ENCODE measurements around the gene POLR3B.

- TF ChIP-seq CTCF (IDR thresholded peaks at IDR 0.05; ENCODE audit: low read depth, low read length, missing input control), result no peak
- no peak for TF ChIP-seq REST (IDR thresholded peaks at IDR 0.05)
- TF ChIP-seq EGR1 (IDR thresholded peaks at IDR 0.05; ENCODE audit: low read depth in 2 of 2), result no peak
- no peak for TF ChIP-seq ZBTB33 (IDR thresholded peaks at IDR 0.05)
- TF ChIP-seq YY1 (IDR thresholded peaks at IDR 0.05), result no peak
- no peak for TF ChIP-seq MAX (IDR thresholded peaks at IDR 0.05)
- TF ChIP-seq JUND (IDR thresholded peaks at IDR 0.05), result no peak
- no peak for TF ChIP-seq RXRA (IDR thresholded peaks at IDR 0.05)
- TF ChIP-seq HNF4A (conservative IDR thresholded peaks at IDR 0.05), result no peak
Observed at GRCh38 chr12:106442575-106442974, 85.0 kb downstream of the POLR3B start.

Measured in liver (tissue), 3 donors.